HG03558 (cell line): ENCODE data around the gene BOK.
"Not testable (repeated sequence)": the region's sequence is repeated elsewhere in the genome, so short reads cannot be mapped to it uniquely, and the experiment has no call there.

Source experiments
- ATAC-seq: cut with Tn5 transposase; IDR thresholded peaks from one replicate; pipeline ENCODE4 v1.9.1; 2021; ENCODE audit warnings: moderate number of reproducible peaks; ENCODE audit not compliant: unreplicated experiment; ENCODE audit errors: extremely low read depth

The BOK gene

DNA sequence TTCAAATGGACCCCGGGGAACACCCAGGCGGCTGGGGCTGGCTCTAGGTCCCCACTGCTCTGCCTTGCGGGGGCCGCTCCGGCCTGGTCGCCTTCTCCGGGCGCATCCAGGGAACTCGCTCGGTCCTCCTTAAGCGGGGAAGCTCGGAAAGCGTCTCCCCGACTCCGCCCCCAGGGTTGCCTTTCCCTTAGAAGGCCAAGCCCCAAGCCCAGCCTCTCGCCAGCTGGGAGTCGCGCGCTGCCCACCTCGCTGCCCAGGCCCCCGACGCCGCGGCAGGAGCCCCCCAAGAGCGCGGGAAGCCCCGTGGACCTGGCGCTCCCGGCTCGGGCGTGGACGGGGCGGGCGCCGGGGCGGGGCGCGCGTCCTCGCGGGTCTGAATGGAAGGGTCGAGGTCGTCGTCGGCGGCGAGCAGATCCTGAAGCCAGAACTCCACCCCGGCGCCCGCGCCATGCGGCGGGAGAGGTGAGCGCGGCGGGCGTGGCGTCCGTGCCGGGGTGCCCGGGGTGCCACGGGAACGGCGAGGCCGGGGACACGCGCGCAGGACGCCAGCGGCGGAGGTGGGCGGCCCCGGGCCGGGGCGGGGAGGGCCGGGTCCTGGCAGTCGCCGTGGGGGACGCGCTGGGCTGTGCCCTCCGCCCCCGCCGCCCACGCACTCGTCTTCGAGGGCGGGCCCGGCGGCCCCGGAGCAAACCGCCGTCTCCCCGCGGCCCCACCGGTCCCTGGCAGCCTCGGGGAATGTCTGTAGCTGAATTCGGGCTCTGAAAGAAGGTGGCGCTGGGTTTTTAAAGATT, at the start of gene BOK:
Gene BOK, plus strand, starts transcription at position 214 of the 791 bp plus-strand sequence. CDS start 739 bp downstream, outside the sequence.
- ATAC-seq = no peak

DNA sequence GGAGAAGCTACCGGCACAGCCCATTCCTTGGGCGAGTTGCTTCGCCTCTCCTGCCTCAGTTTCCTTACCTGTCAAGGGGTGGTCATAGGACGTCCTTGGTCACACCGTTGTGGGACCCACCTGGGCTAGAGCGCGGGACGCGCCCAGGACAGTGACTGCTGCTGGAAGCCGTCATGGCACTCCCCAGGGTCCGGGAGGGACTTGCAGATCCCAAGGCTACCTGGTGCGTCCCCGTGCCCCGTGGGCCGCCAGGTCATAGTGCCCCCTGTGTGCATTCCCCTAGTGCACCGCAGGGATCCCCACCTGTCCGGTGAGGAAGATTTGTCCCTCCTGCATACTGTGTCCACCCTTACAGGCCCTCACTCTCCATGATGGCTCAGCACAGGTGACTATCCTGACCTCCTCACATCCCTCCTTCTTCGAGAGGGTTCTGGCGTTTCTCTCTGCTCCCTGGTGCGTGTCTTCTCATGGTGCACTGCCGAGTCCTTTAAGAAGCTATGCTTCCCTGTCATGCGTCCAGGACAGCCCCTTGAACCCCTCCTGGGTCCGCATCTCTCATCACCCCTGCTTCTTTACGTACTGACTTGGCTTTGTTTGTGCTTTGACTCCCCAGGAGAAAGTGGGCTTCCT, 49.3 kb upstream of the BOK start:
- no peak for ATAC-seq

DNA sequence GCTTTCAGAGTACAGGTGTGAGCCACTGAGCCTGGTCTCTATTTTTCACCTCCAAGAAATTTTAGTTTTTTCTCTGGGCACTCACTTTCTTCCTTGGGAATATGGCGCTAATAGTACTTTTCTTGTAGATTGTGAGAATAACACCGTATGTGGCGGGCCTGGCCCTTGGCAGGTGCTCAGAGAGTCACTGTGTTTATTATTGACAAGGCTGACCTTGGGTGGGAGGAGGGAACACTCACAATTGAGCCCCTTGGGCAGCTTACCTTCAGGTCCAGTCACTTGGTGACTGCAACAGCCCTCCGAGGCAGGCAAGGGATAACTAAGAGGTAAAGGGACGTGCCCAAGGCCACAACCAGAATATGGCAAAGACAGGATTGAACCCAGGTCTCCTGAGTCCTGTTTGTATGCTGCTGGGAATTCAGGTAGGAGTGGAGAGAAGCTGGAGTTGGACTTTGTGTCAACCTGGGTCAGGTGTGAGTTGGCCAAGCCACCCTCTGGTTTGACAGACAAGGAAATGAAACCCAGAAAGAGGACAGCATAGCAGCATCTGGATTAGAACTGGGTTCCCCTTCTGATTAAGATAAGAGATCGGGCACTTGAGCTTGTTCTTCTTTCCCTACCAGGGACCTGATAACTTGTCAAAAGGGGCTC, 47.3 kb upstream of the BOK start:
- no peak for ATAC-seq

GRCh38 chr2:241514553-241514952, 44.0 kb upstream of the BOK start:
- no peak for ATAC-seq

GRCh38 chr2:241514986-241515737, 43.4 kb upstream of the BOK start:
- no peak for ATAC-seq

GRCh38 chr2:241516520-241516965, 42.0 kb upstream of the BOK start:
- ATAC-seq = no peak

DNA sequence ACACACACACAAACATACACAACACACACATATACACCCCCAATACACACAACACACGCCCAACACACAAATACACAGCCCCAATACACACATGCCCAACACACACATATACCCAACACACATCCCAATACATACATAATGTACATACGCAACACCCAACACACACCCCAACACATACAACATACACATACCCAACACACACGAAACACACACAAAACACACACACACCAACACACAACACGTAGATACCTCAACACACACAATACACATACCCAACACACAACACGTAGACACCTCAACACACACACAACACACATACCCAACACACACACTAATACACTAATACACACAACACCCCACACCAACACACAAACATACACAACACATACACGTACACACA, 41.2 kb upstream of the BOK start:
- no peak for ATAC-seq

- no peak for ATAC-seq
These were observed 38.9 kb upstream of the BOK start for GRCh38 chr2:241519669-241520068.

DNA sequence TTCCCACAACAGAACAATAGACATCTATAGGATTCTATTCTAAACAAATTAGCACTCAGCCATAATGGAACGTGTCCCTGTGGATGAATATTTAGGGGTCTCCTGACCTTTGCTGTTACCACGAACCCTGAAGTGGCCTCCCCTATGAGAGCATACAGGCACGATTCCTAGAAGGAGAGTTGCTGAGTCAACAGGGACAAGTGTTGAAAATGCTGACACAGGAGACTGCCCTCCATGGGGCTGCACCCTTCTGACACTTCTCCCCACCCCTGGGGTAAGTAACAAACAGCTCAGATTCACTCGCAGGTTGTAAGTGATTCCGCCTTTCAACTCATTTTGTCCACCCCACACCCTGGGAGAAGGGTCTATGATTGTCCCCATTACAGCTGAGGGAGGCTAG, 36.1 kb upstream of the BOK start:
- ATAC-seq = no peak

GRCh38 chr2:241525818-241526780, 32.4 kb upstream of the BOK start:
- not testable (repeated sequence) for ATAC-seq

DNA sequence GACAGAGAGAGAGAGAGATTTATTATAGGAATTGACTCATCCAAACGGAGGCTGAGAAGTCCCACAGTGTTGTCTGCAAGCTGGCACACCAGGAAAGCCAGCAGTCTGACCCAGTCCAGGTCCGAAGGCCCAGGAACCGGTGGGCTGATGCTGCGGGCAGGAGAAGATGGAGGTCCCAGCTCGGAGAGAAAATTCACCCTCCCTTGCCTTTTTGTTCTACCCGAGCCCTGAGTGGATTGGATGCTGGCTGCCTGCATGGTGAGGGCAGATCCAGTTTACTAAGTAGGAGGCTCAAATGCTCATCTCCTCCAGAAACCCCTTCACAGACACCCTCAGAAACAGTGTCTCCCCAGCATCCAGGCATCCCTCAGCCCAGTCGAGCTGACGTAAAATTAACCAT, 28.0 kb upstream of the BOK start:
- ATAC-seq = no peak

DNA sequence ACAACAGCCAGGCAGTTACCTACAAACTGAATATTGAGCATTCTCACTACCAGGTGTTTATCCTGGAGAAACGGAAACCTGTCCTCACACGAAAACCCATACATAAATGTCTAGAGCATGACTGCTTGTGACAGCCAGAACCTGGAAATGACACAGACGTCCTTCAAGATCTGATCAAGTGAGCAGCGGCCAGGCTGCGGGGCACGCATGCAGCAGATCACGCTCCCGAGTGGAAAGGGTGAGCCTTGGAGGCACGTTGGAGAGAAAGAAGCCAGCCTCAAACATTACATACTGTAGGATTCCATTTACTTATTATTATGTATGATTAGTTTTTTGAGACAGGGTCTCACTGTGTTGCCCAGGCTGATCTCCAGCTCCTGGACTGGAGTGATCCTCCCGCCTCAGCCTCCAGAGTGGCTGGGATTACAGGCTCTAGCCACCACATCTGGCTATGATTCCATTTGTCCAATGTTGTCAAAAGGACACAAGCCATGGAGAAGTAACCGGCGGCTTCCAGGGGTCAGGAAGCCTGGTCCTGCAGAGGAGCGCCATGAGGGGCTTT, 27.3 kb upstream of the BOK start:
- no peak for ATAC-seq

- ATAC-seq = no peak
These were observed 26.4 kb upstream of the BOK start for GRCh38 chr2:241532168-241532567.

DNA sequence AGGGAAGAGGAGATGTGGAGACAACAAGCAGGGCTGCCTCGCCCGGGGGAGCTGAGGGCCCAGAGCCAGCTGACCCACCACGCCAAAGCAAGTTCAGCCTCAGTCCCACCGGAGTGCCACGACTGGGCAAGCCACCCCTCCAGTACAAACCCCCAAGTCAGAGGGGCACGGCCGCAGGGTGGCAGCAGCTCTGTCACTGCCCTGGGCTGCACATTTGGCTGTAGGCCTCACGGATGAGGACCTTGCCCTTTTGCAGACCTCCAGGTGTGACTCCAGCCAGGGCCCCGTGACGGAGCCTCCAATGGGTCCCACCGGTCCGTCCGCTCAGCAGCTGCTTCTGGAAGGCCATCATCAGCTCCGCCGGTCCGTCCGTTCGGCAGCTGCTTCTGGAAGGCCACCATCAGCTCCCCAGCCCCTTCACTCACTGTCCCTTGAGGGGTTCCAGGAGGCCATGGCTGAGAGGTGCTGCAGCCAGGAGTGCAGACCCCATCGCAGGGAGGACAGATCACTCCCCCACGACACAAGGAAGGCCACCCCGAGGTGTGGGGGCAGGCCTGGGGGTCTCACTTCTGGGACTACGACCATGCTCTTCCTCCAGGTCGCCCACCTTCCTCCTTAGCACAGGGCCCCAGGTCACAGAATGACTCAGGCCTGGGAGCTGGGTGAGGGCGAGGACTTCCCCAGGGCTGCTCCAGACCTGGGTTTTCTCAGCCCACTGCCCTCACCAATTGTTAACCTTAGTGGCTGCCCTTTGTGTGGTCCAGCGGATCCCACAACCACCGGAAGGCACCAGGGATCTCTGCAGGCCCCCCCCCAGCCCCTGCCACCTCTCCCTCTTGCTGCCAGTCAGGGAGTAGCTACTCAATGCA, 25.6 kb upstream of the BOK start:
- no peak for ATAC-seq

DNA sequence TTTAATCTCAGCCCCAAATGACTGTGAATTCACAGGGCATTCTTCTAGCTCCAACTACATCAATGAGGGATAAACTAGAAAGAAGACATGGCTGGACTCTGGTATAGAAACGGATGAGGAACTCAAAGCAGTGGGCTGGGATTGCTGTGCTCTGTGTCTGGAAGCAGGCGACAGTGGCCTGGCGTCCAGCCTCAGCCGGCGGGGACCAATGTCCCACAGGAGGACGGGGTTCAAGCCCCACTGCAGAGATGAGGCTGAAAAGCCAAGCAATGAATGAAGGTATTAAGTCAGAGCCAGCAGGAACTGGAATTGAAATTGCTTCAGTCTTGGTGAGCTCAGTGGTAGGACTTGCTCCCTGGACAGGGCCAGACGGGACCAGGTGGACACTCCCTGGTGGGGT, 24.3 kb upstream of the BOK start:
- ATAC-seq = no peak

GRCh38 chr2:241534701-241535375, 23.7 kb upstream of the BOK start:
- no peak for ATAC-seq

- ATAC-seq = no peak
These were observed 22.5 kb upstream of the BOK start for GRCh38 chr2:241535871-241536655.
